Retina (tissue), 1 donor: ENCODE data around the gene FAM50A.
"Not testable (repeated sequence)": the region's sequence is repeated elsewhere in the genome, so short reads cannot be mapped to it uniquely, and the experiment has no call there.

Experiments
- DNase-seq: peaks from one replicate; pipeline ENCODE4 v3.0.0-alpha.2; 2016

FAM50A gene, protein sequence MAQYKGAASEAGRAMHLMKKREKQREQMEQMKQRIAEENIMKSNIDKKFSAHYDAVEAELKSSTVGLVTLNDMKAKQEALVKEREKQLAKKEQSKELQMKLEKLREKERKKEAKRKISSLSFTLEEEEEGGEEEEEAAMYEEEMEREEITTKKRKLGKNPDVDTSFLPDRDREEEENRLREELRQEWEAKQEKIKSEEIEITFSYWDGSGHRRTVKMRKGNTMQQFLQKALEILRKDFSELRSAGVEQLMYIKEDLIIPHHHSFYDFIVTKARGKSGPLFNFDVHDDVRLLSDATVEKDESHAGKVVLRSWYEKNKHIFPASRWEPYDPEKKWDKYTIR

DNA sequence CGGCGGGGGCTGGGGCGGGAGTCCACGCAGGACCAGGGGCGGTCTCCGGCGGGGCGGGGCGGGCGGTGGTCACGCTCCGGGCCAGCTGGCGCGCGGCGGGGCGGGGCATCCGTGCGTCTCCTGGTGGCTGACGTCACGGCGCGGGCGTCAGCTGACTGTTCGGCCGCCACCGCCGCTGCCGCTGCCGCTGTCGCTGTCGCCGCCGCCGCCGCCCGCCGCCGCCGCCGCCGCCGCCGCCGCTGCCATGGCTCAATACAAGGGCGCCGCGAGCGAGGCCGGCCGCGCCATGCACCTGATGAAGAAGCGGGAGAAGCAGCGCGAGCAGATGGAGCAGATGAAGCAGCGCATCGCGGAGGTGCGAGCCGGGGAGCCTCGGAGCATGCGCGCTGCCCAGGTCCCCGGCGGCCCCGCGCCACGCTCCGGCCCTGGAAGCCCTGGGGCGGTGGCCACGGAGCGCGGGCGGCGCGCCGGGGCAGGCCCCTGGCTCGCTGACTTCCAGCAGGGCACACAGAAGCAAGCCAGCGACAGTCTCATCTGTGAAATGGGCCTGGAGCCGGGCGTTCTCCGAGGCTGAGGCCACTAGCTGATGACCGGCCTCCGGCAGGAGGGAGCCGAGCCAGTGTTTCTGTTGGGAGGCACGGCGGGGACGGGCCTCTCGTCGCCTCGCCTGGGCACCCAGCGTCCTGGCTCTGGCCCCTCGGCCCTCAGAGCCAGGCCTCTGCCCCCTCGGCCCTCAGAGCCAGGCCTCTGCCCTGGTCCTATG lies at the start of gene FAM50A:
FAM50A (plus strand) TSS at position 150 of the 763 bp plus-strand sequence; CDS start at position 245, 95 bp downstream.
- DNase-seq = peak; percentile 57

DNA sequence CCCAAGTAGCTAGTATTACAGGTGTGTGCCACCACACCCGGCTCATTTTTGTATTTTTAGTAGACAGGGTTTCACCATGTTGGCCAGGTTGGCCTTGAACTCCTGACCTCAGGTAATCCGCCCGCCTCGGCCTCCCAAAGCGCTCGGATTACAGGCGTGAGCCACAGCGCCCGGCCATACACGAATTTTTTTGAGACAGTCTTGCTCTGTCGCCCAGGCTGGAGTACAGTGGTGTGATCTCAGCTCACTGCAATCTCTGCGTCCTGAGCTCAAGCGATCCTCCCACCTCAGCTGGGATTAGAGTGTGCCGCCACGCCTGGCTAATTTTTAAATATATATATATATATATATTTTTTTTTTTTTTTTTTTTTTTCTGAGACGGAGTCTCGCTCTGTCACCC lies 47.6 kb upstream of the FAM50A start:
- DNase-seq = not testable (repeated sequence)

DNA sequence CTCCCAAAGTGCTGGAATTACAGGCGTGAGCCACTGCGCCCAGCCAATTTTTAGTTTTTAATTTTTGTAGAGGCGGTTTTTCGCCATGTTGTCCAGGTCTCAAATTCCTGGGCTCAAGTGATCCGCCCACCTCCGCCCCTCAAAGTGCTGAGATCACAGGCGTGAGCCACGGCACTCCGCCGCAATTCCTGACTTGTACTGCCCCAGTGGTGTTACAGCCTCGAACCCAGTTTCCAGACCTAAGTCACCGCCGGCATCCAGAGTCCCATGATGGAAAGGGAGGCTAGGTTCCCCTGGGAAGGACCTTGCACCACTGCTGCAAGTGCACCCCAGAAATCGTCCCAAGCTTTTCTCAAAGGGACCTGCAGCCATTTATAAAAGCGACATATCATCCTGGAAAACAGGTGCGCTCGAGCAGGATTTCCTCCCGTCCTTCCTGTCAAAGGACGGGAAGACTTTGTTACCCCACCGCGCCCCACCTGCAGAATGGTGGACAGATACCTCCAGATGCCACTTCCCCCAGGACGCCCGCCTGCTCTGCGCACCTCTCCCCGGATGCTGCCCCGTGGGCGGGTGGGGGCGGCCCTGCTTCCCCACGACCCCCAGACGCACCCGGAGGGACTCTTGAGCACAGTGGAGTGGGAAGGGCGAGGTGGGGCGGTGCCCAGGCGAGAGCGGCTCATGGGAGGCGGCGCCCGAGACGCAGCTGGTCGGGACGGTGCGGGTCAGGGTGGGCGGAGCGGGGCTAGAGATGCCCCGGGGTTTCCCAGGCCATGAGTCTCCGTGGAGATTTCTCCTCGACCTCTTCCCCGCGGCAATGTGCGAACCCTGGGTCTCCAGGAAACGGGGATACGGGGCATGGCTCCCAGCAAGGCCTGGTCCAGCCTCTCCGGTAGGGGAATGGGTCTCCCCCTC lies 46.7 kb upstream of the FAM50A start:
- peak; percentile 89 for DNase-seq

DNA sequence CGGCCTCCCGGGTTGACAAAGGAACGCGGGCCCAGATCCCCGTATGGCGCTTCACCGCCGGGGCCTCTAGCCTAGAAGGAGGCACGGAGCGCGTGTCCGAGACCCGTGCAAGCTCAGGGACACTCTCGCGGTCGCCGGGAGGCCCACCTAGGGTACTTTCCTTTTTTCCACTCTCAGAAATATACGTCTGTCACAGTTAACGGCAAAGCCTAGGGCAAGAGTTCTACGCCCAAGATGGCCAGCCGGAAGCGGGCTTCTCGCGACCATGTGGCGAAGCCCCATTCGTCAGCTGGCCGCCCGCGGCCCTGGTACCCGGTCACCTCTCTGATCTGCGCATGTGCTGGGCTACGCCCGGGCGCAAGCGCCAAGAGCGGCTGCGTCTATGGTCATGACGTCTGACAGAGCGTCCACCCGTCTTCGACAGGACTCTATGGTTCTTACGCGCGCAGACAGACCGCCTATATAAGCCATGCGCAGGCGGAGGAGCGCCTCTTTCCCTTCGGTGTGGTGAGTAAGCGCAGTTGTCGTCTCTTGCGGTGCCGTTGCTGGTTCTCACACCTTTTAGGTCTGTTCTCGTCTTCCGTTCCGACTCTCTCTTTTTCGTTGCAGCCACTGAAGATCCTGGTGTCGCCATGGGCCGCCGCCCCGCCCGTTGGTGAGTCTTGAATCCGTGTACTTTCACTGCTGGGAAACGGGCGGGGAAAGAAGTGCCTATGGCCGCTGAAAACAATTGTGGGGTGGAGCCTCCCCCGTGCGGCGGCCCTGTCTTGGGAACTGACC lies 45.9 kb upstream of the FAM50A start, which contains the start of gene RPL10:
RPL10 (plus strand) TSS at position 490 of the 780 bp plus-strand sequence; CDS start at position 633, 143 bp downstream.
- peak; percentile 92 for DNase-seq

DNA sequence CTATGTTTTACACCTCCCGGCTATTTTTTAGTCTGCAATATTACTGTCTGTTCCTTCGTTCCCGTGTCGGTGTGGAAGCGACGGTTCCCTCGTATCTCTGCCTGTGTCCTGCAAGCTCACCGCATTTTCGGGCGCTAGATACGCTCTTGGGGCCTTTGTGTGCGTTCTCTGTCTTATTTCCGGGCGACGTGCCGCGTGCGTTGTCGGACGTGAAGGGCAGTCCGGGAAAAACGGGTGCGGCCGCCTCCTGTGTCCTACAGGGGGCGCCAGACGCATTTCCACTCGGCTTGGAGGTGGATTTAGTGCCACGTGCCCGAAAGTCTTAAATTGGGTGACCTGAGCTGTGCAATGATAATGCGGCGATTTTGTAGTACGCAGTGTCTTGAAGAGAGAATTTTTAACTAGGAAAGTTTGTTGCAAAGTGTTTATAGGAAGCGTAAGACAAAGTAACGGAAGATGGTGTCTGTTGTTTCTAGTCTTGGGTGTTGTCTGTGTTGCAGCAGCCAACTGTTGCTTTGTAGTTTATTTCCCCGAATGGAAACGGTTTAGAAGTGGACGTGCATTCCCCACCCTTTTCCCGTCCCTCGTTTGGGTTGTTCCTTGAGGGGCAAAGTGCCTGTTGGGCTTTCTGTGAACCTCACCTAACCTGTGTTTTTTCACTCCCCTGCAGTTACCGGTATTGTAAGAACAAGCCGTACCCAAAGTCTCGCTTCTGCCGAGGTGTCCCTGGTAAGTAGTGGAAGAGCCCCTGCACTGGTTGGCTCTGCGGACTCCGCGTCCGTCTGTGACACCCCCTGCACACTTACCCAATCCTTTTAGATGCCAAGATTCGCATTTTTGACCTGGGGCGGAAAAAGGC lies 45.0 kb upstream of the FAM50A start:
- peak; percentile 89 for DNase-seq

DNA sequence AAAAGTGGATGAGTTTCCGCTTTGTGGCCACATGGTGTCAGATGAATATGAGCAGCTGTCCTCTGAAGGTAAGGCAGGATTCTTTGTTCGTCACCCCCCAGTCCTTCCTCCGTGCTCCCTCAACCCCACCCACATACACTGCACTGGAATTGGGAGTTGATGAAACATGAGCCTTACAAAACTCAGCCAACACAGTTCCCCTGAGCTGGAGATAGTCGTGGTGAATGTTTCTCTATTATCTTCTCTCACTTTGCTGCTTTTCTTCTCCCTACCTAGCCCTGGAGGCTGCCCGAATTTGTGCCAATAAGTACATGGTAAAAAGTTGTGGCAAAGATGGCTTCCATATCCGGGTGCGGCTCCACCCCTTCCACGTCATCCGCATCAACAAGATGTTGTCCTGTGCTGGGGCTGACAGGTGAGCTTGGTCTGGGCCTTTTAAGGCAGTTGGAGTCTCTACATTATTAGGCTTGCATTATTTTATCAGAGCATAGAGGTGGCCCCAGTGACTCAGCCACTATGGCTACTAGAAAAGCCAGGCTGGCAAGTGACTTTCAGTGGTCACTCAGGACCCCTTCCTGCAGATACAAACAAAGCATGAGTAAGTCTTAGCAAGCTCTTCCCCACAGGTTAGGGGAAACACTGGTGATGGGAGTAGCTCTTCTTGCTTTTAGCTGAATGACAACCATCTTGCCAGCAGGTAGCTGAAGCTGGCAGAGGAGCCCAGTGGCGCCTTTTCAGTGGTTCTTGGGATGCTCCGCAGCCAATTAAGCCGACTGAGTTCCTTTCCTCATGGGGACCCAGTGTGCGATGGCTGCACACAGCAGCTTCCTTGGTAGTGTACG lies 44.2 kb upstream of the FAM50A start:
- no peak for DNase-seq

DNA sequence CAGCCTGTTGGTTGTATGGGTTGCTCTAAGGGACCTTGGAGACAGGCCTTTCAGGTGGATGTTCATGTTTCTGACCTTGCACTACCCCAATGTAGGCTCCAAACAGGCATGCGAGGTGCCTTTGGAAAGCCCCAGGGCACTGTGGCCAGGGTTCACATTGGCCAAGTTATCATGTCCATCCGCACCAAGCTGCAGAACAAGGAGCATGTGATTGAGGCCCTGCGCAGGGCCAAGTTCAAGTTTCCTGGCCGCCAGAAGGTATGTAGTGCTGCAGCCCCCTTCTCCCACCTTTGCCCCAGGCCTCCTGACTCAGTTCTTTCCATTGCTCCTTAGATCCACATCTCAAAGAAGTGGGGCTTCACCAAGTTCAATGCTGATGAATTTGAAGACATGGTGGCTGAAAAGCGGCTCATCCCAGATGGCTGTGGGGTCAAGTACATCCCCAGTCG lies 43.5 kb upstream of the FAM50A start:
- not testable (repeated sequence) for DNase-seq

DNA sequence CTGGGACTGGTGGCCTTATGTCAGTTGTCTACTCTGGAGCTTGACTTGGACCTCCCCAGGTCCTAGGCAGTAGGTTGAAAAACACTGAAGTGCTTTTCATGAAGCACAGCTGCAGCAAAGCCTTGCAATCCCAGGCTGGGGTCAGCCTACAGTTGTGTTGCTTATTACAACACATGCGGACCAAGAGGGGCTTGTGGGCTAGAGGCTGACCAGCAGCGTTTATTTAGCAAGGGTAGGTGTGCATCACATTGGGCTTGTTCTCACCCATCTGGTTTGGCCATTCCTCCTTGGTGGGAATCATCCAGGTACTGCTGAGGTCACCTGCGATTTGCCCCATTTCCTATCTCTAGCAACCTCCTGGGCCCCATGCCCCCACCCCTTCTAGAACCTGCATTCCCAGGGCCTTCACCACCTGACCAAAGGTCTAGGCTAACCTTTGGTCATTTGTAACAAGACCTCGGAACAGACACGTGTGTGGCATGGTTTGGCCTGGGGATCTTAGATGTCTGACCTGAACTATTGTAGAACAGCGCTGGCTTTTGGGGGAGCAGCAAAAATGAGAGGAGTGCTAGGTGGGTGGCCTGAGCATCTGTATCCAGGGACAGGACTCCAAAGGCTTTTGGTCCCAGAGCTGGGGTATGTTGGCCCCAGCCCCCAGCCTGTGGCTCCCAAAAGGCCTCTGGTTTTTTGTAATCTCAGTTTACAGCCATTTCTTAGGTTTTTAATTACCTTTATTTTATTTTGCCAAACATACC lies 42.7 kb upstream of the FAM50A start:
- no peak for DNase-seq

DNA sequence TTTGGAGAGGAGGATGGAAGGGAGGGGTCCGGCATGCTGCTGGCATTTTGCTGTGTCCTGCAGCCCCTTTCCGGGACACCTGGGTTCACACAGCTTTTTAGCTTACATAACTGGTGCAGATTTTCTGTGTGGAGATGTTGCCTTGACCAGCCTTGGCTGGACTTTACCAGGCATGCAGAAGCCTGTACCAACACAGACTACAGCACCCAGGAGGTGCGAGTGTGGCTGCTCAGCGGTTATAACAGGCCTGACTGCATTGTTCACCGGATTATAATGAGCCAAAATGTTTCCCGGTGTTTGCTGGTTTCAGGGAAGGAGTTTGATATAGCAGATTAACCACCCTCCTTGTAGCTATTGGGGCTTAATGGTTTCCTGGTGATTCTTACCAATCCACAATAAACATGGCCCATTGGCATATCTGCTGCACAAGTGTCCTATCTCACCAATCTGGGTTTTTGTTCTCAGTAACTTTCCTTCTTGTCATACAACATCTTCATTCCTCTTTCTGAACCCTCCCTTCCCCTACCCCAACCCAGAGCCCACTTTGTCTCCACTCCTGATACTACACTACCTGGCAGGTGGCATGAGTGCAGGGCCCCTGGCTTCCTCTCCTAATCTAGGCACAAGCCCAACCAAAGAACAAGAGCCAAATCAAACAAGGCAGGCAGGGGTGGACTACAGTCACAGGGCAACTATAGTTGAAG lies 41.9 kb upstream of the FAM50A start:
- no peak for DNase-seq

DNA sequence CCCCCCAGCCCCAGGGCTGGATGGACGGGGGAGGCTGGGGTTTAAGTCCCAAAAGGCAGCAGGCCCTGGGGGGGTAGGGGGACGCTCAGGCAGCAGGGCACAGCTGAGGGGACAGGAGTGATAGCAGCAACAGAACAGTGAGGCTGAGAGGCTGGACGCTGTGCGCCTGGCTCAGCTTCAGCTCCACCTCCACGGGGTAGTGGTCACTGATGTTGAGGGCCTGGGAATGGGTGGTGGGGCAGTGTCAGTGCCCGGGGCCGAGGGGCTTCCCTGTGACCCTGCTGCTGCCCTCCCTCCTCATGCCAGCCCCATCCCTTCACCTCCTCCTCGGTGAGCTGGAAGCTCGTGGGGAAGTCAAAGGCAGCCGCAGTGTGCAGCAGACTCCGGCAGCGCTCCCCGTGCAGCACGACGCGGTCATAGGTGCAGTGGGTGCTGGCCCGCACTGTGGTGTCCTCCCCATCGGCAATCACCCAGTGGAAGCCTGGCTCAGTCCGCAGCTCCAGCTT lies 41.3 kb upstream of the FAM50A start:
- DNase-seq = no peak

DNA sequence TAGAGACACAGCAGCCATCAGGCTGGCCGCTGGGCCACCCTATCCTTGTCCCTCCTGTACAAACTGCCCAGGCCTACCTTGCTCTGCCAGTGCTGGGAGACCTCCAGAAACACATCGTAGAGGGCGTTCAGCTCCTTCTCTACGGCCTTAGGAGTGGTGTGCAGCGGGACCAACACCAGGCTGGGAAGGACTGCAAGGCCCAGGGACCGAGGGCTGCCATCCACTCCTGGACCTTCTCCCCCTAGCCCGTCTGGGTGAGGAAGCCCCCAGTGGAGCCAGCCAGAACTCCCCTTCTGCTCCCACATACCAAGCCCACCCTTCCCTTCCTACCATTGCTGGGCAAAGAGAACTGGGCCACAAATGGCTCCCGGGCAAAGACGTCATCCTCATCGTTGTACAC lies 40.7 kb upstream of the FAM50A start:
- no peak for DNase-seq

DNA sequence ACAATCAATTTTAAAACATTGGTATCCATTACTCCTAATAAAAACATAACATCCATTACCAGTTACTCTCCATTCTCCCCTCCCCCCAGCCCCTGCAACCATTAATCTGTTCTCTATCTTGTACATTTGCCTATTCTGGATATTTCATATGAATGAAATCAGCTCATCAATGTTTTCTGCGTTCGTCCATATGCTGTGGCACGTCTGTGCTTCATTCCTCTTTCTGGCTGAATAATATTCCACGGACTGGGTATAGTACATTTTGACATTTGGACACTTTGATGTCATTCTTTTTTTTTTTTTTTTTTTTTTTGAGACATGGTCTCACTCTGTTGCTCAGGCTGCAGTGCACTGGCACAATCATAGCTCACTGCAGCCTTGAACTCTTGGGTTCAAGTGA lies 40.1 kb upstream of the FAM50A start:
- DNase-seq = no peak

DNA sequence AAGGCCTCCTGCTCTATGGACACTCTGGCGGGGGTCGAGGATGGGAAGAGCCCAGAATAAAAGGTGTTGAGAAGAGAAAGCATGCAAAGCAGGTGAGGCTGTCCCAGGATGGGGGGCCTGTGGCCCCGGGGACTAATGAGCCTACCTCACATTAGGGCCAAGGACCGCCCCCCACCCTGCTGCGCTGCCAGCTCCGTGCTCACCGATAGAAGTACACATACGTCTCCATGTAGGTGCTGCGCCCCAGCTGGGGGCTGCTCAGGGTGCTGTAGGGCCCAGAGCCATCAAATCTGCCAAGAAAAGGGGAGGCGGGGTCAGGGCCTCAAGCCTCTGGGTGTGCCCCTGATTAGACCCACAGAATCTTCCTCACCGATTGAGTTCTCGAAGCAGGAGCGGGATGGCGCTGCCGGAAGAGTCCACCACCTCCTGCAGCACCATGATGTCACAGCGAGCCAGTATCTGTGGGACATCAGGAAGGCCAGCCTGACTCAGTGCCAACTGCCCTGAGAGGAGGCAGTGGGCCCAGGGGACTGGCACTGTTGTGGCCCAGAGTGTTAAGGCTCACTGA lies 39.2 kb upstream of the FAM50A start:
- no peak for DNase-seq

DNA sequence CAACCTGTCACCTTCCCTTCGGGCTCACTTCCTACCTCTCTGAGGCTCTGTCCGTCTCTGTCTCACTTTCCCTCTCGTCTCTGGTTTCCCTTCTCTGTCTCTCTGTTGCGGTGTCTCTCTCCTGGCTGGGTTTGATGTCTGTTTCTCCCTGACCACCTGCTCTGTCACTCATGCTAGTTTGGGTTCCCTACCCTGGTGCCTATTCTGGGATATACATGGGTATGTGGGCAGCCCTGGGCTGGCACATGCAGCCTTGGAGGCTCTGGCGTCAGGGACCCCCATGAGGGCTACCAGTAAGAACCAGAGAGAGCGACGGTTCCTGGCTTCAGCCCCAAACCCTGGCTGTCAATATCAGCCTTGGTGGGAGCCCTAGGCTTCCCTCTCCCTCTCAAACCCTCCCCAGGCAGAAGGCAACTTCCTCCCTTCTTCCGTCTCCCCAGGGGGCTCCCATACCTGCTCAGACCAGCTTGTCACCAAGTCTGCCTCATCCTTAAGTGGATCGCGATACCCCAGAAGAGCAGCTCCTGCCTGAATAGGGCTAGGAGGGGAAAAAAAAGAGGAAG lies 35.2 kb upstream of the FAM50A start:
- DNase-seq = no peak

DNA sequence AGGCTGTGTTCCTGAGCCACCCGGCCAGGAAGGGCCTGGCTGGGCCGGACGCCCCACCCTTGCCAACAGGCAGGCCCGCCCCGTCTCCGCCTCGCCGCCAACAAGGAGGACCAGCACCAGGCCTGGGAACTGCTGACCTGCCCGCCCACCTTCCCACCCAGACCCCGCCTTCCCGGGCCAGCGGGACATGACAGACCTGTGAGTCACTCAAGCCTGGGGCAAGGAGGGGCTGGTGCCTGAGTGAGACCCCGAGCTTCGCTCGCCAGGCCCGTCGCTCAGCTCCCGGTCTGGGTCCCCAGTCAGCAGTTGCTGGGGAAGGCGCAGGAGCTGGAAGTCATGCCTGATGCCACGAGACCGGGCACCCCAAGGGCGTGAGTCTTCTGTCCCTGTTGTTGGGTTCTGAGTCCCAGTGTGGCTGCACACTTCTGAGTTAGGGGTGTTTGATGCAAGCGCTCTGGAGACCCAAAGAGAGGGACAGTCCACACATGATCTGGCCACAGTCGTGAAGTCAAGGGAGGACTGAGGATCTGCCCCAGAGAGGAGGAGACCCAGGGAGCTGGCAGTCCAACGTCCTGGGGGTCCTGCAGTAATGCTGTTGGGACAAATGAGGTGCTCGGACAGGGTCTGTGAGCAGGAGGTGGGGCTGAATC lies 34.6 kb upstream of the FAM50A start, which contains the start of gene DNASE1L1:
DNASE1L1 (minus strand) TSS at position 33 of the 650 bp plus-strand sequence. CDS start 3,686 bp downstream, outside the sequence.
- no peak for DNase-seq

DNA sequence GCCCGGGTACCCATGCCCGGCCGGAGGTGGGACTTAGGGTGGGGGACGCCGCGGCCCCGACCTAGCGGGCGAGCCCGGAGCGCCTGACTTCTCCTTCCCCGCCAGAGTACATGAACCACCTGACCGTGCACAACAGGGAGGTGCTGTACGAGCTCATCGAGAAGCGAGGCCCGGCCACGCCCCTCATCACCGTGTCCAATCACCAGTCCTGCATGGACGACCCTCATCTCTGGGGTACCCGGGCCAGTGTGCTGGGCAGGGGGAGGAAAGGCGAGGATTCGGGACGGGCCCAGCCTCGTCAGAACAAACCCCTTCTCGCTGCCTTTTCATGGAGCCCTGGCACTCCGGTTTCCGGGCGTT lies 32.0 kb upstream of the FAM50A start:
- DNase-seq = peak; percentile 70

DNA sequence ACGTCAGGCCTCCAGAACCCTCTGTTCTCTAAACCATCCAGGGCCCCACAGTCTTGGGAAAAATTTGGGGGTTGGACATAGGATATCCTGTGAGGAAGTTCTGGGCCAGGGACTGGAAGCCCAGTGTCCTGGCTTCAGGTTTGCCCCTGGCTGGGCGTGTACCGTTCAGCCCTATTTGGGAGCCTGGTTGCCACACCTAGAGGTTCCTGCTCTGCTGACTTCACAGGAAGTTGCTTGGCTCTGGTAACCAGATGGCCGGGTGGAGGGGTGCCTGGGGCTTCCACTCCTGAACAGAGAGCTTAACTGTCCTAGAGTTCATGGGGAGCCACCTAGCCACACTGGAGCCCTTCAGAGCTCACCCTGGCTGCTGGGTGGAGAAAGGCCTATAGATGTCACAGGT lies 31.5 kb upstream of the FAM50A start:
- DNase-seq = no peak
